Type B pancreatic cell (in vitro differentiated cells): ENCODE measurements around the gene SLC17A5. TPM values are rescaled to one million over a fixed set of nuclear protein-coding genes. Genes with fewer than 3 reads are reported as not detected.

Experiments used
- DNase-seq: peaks from one replicate; pipeline ENCODE4 v3.0.0; 2021; ENCODE audit warnings: mixed read lengths; ENCODE audit not compliant: unreplicated experiment; ENCODE audit errors: extremely low spot score
- H3K27ac Mint-ChIP-seq: 2 replicates; pipeline ENCODE4 v1.8.0; 2021; ENCODE audit warnings: mild to moderate bottlenecking, mixed read lengths
- H3K27me3 Mint-ChIP-seq: 2 replicates; pipeline ENCODE4 v1.8.0; 2021; ENCODE audit warnings: mixed read lengths
- H3K36me3 Mint-ChIP-seq: 2 replicates; pipeline ENCODE4 v1.8.0; 2021; ENCODE audit warnings: mixed read lengths
- H3K4me1 Mint-ChIP-seq: one replicate; pipeline ENCODE4 v1.8.0; 2021; ENCODE audit warnings: mixed read lengths; ENCODE audit not compliant: unreplicated experiment
- H3K4me3 Mint-ChIP-seq: 2 replicates; pipeline ENCODE4 v1.8.0; 2021; ENCODE audit warnings: mild to moderate bottlenecking, mixed read lengths
- H3K9me3 Mint-ChIP-seq: 2 replicates; pipeline ENCODE4 v1.8.0; 2021; ENCODE audit warnings: mixed read lengths
- total RNA-seq: library from RNA; stranded (reverse); gene quantifications from 2 replicates; pipeline ENCODE4 v1.2.1, GENCODE V29; 2021; ENCODE audit warnings: low replicate concordance
- TF ChIP-seq, protein P1 (sequence below): fragments of 200-600 bp; sonication (generic); conservative IDR thresholded peaks from 2 replicates; pipeline ENCODE4 v1.5.0; 2021; ENCODE audit warnings: antibody characterized with exemption, mild to moderate bottlenecking

Gene SLC17A5
- total RNA-seq, 1 donor from 2014 or later: 9.7 TPM

DNA sequence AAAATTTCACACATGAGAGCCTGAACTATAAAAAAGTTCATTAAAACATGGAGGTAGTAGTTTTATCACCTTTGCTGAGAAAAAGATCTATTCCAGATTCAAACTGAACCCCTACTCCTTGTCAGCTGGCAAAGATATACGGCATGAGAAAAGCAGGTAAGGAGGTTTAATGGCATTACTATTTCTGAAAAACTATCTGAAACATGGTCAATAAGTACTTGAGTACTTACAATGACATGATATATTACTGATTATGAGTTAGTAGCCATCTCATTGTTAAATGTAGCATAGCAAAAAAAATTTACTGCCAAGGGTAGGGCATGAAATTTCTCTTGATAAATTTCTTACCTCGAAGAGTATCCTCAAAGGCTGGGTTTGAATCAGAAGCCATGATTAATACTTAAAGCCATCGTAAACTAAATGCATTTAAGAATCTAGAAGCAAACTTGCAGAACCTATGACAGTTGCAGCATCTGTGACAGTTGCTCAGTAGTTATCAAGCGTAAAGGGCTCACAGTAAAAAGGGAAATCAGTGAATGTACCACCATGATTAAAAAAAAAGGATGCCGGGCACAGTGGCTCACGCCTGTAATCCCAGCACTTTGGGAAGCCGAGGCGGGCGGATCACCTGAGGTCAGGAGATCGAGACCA lies 8.7 kb downstream of the SLC17A5 start:
- no peaks in the 10 kb centered on the region for H3K9me3 Mint-ChIP-seq
- H3K27me3 Mint-ChIP-seq: no peaks in the 10 kb centered on the region
- H3K27ac Mint-ChIP-seq: peak overlapping the region; percentile 38
- H3K4me1 Mint-ChIP-seq: peaks cover 16% of the 10 kb centered on the region
- H3K36me3 Mint-ChIP-seq: peaks cover 4% of the 10 kb centered on the region
- TF ChIP-seq, protein P1, sequence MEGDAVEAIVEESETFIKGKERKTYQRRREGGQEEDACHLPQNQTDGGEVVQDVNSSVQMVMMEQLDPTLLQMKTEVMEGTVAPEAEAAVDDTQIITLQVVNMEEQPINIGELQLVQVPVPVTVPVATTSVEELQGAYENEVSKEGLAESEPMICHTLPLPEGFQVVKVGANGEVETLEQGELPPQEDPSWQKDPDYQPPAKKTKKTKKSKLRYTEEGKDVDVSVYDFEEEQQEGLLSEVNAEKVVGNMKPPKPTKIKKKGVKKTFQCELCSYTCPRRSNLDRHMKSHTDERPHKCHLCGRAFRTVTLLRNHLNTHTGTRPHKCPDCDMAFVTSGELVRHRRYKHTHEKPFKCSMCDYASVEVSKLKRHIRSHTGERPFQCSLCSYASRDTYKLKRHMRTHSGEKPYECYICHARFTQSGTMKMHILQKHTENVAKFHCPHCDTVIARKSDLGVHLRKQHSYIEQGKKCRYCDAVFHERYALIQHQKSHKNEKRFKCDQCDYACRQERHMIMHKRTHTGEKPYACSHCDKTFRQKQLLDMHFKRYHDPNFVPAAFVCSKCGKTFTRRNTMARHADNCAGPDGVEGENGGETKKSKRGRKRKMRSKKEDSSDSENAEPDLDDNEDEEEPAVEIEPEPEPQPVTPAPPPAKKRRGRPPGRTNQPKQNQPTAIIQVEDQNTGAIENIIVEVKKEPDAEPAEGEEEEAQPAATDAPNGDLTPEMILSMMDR: no peak
- DNase-seq: no peak
- peak overlapping the region; percentile 82 for H3K4me3 Mint-ChIP-seq

DNA sequence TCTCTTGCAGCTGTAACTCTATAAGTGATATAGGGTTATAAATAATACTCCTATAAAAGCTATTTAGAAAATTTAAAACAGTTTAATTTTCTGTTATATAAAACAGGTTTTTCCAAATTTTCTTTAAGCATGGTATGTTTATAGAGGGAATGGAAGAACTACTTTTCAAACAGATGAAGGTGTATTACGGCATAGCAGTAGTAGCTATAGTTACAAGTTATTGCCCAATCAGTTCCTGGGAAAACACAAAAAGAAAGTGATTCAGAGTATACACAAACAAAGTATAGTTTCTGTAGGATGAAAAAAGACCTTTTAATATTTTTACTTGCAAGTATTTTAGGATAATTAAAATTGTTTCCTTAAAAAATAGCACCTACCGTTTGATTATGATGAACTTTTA lies 9.8 kb downstream of the SLC17A5 start:
- Mint-ChIP-seq H3K9me3 (no peaks in the 10 kb centered on the region), H3K4me3 (peak overlapping the region; percentile 48), H3K27ac (no peak overlapping the region), H3K36me3 (peaks cover 3% of the 10 kb centered on the region), H3K27me3 (no peaks in the 10 kb centered on the region), H3K4me1 (peaks cover 16% of the 10 kb centered on the region)
- DNase-seq: no peak
- TF ChIP-seq, protein P1: no peak

DNA sequence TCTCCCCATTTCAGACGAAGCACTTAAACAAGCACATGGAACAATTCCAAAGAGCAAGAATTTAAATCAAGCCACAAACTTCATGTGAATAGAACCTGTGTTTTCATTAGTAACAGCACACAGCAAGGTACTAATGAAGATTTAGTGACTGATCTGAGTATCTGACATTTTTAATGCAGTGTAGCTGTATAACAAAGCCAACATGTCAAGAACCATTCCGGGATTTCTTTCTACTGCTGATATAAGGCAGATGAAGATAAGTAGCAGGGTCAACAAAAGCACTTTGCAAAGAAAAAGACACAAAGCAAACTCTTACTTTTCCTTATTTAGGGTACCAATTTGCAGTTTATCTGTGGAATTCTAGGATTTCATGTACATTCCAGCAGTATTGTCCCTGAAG lies 11.3 kb downstream of the SLC17A5 start:
- Mint-ChIP-seq H3K4me1 (peaks cover 16% of the 10 kb centered on the region), H3K36me3 (peaks cover 3% of the 10 kb centered on the region), H3K27me3 (no peaks in the 10 kb centered on the region), H3K9me3 (no peaks in the 10 kb centered on the region), H3K4me3 (peak overlapping the region; percentile 23), H3K27ac (no peak overlapping the region)
- TF ChIP-seq, protein P1: no peak
- no peak for DNase-seq

DNA sequence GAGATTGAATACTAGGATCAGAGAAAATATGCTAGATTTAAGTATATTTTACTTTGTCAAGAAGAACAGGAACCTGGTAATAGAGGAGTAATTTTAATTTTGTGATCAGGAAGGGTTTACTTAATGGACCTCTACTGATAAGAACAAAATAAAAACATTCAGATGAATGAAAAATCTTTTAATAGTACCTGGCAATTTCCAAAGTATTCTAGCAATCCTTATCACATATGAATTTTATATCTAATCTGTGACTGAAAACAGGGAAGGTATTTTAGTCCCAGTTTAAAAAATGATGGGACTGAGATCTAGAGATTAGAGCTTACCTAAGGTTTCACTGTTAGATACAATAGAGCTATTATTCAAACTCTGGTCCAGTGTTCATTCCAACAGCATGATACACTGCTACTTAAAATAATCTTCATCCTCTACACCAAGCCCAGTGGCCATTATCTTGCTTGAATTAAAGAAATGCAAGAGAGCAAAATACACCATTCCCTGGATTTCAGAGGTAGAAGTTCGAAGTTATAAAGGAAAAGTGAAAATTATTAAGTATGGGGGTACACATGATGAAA lies 13.5 kb downstream of the SLC17A5 start:
- TF ChIP-seq, protein P1: no peak
- DNase-seq: no peak
- H3K27me3 Mint-ChIP-seq: no peaks in the 10 kb centered on the region
- peaks cover 3% of the 10 kb centered on the region for H3K36me3 Mint-ChIP-seq
- peaks cover 8% of the 10 kb centered on the region for H3K4me1 Mint-ChIP-seq
- H3K9me3 Mint-ChIP-seq: no peaks in the 10 kb centered on the region
- H3K27ac Mint-ChIP-seq: no peak overlapping the region
- H3K4me3 Mint-ChIP-seq: no peak overlapping the region

DNA sequence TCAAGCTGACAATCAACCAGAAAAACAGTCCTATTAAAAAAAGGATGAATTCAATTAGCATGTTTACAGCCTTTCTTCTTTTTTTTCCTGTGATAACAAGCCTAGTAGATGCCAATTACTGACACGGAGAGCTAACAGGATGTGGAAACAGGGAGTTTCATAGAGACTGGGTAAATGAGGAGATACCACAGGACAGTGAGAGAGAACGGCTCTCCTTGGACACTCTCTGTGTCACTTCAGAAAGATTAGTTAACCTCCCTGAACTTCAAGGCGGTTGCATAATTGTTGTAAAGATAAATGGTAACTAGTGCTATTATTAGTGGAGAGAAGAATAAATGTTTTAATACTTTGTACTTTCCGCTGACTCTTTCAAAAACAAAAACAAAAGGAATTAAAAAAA lies 14.8 kb downstream of the SLC17A5 start:
- TF ChIP-seq, protein P1: no peak
- H3K9me3 Mint-ChIP-seq: no peaks in the 10 kb centered on the region

More for the DNA sequence above, 14.8 kb downstream of the SLC17A5 start:
- no peaks in the 10 kb centered on the region for H3K27me3 Mint-ChIP-seq
- DNase-seq: no peak
- peaks cover 8% of the 10 kb centered on the region for H3K4me1 Mint-ChIP-seq
- no peak overlapping the region for H3K4me3 Mint-ChIP-seq
- peaks cover 3% of the 10 kb centered on the region for H3K36me3 Mint-ChIP-seq
- H3K27ac Mint-ChIP-seq: no peak overlapping the region
